ENCODE results near the gene CDK17.
"Not testable (repeated sequence)": the region's sequence is repeated elsewhere in the genome, so short reads cannot be mapped to it uniquely, and the experiment has no call there.

Gene CDK17

DNA sequence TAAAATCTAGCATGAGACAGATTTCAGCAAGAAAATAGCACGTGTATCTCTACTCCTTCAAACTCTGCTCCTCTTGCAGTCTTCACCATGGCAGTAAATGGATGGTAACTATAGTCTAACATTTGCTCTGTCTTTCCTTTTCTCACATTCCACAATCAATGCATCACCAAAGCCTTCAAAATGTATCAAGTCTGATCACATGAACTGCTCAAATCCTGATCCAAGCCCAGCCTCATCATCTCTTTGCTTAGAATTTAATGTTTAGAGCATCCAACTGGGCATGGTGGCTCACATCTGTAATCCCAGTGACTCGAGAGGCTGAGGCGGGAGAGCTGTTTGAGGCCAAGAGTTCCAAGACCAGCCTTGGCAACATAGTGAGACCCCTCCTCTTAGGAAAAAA lies 45.9 kb downstream of the CDK17 start:
- no peak for DNase-seq (ENCODE audit: low spot score)

DNA sequence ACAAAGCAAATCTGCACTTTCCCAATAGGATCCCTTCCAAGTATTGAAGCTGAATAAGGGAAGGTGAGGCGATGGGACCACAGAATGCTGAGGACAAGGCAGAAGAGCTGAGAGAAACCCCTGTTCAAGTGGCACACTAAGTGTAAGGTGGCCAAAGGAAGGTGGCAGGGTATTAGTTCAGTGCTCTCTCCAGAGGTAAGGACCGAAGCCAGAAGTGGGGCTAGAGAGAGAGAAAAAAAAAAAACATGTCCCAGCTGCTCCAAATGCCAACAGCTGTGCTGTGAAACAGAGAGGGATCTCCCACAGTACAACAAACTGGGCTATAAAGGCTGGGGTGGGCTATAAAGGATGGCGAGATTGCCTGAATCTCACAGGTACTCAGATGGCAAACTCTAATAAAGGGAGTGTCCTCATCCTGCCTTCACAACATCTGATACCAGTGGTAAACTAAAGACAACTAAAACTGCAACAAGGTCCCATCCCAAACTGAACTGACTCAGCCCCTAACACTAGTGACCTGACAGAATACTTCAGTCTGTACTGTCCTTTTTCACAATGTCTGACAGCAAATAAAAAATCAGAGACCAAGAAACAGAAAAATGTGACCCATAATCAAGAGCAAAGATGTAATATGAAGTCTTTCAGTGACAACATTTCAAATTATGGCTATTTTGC lies 47.9 kb downstream of the CDK17 start:
- no peak for DNase-seq (ENCODE audit: low spot score)

- DNase-seq (ENCODE audit: low spot score), result no peak
Observed at GRCh38 chr12:96350982-96351381, 49.3 kb downstream of the CDK17 start.

DNA sequence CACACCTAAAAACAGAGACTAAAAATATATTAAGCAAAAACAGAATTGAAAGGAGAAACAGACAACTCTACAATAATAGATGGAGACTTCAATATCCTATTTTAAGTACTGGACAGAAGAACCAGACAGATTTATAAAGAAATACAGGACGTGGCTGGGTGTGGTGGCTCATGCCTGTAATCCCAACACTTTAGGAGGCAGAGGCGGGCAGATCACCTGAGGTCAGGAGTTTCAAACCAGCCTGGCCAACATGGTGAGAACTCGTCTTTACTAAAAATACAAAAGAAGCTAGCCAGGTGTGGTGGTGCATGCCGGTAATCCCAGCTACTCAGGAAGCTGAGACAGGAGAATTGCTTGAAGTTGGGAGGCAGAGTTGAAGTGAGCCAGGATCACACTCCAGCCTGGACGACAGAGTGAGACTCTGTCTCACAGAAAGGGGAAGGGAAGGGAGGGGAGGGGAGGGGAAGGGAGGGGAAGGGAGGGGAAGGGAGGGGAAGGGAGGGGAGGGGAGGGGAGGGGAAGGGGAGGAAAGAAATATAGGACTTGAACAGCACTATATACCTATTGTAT lies 53.0 kb downstream of the CDK17 start:
- no peak for DNase-seq (ENCODE audit: low spot score)

DNA sequence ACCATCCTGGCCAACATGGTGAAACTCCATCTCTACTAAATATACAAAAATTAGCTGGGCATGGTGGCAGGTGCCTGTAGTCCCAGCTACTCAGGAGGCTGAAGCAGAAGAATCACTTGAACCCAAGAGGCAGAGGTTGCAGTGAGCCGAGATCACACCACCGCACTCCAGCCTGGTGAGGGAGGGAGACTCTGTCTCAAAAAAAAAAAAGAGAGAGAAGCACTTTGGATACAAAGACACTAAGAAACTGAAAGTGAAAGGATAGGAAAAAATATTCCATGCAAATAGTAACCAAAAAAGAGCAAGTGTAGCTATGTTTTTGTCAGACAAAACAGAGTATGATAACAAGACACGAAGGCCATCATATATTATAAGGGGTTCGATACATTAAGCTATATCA lies 53.5 kb downstream of the CDK17 start:
- not testable (repeated sequence) for DNase-seq (ENCODE audit: low spot score)

- no peak for DNase-seq (ENCODE audit: low spot score)
Observed at GRCh38 chr12:96344124-96344695, 56.0 kb downstream of the CDK17 start.

DNA sequence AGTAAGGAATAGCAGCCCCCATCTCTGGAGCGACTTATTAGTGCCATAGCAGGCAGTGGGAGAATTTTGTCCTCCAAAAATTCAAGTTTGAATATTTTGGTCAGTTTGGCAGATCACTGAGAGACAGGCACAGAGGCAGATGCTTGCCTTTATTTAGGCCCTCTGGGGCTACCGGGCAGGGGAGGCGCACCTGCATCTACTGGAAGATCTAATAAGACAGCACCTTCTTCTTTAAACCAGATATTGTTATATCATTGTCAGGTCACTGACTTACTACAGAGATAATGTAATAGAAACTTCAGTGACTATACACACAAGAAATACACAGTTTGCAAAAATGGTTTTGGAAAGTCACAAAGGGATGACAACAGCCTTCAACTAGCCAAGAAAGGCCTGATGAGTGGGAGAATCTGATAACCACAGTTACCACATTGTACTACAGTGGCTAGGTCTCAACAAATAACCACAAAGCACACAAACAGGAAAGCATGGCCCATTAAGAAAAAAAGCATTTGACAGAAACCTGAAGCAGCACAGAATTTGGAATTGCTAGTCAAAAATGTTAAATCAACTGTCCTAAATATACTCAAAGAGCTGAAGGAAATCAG lies 56.8 kb downstream of the CDK17 start:
- no peak for DNase-seq (ENCODE audit: low spot score)

DNA sequence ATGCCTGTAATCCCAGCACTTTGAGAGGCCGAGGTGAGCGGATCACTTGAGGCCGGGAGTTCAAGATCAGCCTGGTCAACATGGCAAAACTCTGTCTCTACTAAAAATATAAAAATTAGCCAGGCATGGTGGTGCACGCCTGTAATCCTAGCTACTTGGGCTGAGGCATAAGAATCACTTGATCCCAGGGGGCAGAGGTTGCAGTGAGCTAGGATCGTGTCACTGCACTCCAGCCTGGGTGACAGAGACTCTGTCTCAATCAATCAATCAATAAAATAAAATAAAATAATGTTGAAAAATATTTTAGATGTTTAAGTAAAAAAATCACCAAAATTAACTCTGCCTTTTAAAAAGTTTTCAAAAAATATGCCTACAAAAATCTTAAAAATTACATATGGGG lies 60.6 kb downstream of the CDK17 start:
- DNase-seq (ENCODE audit: low spot score), result not testable (repeated sequence)

- no peak for DNase-seq (ENCODE audit: low spot score)
Observed at GRCh38 chr12:96338852-96339471, 61.3 kb downstream of the CDK17 start.

GRCh38 chr12:96337953-96338352 lies 62.3 kb downstream of the CDK17 start:
- DNase-seq (ENCODE audit: low spot score), result no peak

- DNase-seq (ENCODE audit: low spot score), result no peak
Observed at GRCh38 chr12:96336489-96336888, 63.8 kb downstream of the CDK17 start.

- DNase-seq (ENCODE audit: low spot score), result no peak
Observed at GRCh38 chr12:96335270-96335669, 65.0 kb downstream of the CDK17 start.

GRCh38 chr12:96334502-96334901 lies 65.7 kb downstream of the CDK17 start:
- DNase-seq (ENCODE audit: low spot score), result no peak

DNA sequence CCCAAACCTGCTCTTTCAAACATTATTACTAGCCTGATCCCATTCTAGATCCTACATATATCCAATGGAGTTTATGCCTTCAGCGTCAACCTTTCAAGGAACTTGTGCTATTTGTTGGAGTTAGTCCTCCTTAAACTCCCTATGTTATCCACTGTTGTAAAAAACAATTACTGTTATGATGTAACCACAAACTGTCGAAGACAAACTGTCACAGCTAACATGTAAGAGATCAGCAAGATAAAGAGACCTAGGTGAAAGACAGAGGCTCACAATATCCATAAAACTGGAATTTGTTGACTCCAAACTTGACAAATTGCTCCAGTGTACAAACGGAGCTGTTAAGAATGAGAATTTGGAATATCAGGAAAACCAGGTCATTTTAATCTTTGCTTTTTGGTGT lies 70.7 kb downstream of the CDK17 start:
- no peak for DNase-seq (ENCODE audit: low spot score)

DNA sequence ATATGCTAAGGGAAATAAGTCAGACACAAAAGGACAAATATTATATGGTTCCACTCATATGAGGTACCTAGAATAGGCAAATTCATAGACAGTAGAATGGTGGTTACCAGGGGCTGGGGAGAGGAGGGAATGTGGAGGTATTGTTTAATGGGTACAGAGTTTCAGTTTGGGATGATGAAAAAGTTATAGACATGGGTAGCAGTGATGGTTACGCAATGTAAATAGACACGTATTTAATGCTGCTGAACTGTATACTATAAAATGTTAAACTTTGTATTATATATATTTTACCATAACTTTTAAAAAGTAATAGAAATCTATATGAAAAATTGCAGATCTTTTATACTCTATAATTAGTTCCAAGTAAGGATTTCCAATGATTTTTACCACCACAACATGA lies 71.2 kb downstream of the CDK17 start:
- no peak for DNase-seq (ENCODE audit: low spot score)

GRCh38 chr12:96327889-96328288 lies 72.3 kb downstream of the CDK17 start:
- DNase-seq (ENCODE audit: low spot score), result no peak

- DNase-seq (ENCODE audit: low spot score), result no peak
Observed at GRCh38 chr12:96327346-96327745, 72.9 kb downstream of the CDK17 start.

GRCh38 chr12:96326628-96327227 lies 73.5 kb downstream of the CDK17 start:
- no peak for DNase-seq (ENCODE audit: low spot score)

DNA sequence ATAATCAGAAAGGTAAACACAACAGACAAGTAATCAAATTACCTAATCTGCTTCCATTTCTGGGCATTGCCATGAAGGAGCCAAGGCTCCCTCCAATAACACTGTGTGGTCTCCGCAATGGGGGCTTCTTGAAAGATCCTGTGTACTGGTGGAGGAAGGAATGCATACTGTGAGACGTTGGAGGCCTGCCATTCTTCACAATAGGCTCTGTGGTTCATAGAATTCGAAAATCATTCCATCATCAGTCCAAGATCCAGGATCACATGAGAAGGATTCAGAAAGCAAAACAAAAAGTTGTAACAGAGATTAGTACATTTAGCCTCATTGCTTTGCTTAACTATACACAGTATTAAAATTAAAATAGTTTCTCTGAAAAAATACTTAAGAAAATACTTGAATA lies 76.3 kb downstream of the CDK17 start:
- DNase-seq (ENCODE audit: low spot score), result no peak

DNA sequence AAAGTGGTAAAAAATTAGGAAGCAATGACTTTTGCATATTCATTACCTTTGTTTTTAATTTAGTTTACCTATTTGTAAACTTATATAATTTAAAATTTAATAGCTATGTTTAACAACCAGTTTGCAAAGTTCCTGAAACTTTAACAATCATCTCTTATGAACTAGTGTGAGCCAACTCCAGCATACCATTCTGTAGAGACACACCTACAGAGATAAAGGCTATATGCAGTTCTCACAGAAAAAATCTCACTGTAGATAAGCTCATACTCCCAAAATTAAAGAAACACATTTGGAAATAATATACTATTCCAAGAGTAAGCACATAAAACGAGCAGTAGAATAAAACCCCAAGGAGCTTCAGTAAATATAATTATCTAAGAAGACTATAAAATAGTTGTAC lies 77.5 kb downstream of the CDK17 start:
- no peak for DNase-seq (ENCODE audit: low spot score)

DNA sequence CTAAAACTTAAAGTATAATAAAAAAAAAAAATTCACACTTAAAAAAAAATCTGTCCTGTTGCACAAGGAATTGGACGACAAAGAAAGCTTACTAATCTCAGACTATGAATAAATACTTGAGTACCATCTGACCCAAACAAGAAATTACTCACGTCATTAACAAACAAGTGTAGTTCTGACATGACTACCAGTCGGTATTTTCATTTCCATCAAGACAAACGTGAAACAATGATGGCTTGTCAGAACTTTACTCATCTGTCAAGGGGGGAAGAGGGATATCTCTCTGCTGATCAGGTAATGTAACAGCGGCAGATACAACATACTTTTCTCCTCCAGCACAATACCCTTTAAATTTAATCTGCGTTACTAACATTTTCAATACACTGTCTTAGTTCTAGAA lies 78.3 kb downstream of the CDK17 start:
- no peak for DNase-seq (ENCODE audit: low spot score)

GRCh38 chr12:96317801-96318200 lies 82.4 kb downstream of the CDK17 start:
- not testable (repeated sequence) for DNase-seq (ENCODE audit: low spot score)

All from ecto neural progenitor cell (in vitro differentiated cells).